ENCODE measurements around the gene SOX15.
"Not testable (repeated sequence)": the region's sequence is repeated elsewhere in the genome, so short reads cannot be mapped to it uniquely, and the experiment has no call there.

Gene SOX15

GRCh38 chr17:7589891-7590691 lies at the start of gene SOX15:
Gene SOX15 (minus strand): TSS chr17:7590094. CDS start chr17:7589676, 418 bp downstream.
- DNase-seq: no peak

DNA sequence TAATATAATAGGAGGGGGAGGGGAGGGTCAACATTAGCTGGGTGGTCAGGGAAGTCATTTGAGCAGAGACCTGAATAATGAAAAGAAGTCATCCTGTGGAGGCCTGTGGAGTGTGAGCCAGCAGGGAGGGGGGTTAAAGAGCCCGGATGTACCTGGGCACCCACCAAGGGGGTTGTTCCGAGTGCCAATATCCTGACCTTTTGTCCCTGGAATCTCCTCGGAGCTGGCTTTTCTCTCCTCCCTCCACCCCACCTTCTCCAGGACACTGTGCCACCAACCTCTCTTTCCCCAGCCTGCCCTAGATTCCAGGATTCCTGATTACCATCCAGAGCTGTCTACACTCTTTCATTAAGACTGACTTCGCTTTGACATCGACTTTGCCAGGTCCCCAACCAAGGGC lies 46.3 kb upstream of the SOX15 start:
- no peak for DNase-seq

GRCh38 chr17:7634384-7634783 lies 44.5 kb upstream of the SOX15 start:
- DNase-seq: peak; percentile 77

- no peak for DNase-seq
Measured at GRCh38 chr17:7633093-7633492, 43.2 kb upstream of the SOX15 start.

GRCh38 chr17:7632492-7632894 lies 42.6 kb upstream of the SOX15 start:
- DNase-seq: no peak

DNA sequence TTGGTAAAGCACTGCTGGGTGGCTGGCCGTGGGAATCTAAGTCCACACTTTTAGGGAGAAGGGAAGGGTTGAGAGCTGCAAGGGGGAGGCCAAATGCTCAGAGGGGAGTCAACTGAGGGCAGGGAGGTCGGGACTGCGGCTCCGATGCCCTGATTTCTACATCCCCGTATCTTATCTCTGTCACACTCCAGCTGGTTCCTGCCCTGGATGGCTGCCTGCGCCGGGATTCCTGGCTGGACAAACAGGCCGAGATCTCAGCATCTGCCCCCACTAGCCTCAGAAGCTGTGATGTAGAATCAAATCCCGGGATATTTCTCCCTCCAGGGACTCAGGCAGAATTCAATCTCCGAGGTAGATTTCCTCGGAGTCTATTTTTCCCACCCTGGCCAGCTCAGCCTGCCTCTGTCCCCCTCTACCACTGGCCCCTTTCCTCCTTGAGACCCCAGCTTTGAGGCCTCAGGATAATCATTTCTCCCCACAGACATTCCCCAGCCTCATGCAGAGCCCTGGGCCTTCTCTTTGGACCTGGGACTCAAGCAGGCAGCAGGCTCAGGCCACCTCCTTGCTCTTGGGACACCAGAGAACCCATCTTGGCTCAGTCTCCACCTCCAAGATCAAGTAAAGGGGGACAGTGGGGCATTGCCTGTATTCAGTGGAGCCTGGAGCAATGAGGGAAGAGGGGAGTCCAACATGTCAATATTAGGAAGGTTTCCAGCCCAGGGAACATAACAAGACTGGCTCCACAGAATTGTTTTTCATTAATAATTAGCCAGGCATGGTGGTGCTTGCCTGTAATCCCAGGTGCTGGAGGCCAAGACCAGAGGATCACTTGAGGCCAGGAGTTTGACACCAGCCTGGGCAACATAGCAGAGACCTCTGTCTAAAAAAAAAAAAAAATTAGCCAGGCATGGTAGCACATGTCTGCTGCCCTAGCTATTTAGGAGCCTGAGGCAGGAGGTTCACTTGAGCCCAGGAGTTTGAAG lies 41.8 kb upstream of the SOX15 start:
- DNase-seq: no peak

DNA sequence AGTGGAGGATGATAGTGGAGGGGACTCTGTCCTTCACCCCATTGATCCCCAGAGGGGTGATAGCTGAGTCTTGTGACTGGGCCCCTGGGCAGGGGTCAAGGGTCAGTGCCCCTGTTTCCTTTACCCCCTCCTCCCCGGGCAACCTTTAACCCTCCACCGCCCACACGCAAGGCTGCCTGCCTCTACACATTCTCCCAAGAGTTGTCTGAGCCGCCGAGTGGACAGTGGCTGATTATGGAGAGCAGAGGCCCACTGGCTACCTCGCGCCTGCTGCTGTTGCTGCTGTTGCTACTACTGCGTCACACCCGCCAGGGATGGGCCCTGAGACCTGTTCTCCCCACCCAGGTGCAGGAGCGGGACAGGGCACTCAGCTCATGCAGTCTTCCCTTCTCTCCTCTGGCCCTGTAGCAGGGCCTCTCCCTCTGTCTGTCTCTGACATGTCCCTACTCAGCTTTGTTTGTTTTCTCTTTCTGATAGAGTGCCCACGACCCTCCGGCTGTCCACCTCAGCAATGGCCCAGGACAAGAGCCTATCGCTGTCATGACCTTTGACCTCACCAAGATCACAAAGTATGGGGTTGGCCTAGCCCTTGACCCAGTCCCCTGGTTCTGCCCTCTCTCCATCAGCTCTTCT lies 40.2 kb upstream of the SOX15 start, which contains the start of gene SHBG:
TSS of gene SHBG (plus strand) at position 197 of the 633 bp plus-strand sequence. CDS start at position 235, 38 bp downstream.
- no peak for DNase-seq

- peak; percentile 95 for DNase-seq
Measured at GRCh38 chr17:7627250-7628121, 37.6 kb upstream of the SOX15 start, which contains the start of gene SAT2. Gene SAT2 (minus strand): TSS chr17:7627821. CDS start chr17:7627635, 186 bp downstream.

GRCh38 chr17:7626956-7627249 lies 37.0 kb upstream of the SOX15 start:
- DNase-seq: peak; percentile 77

- no peak for DNase-seq
Measured at GRCh38 chr17:7626307-7626706, 36.4 kb upstream of the SOX15 start.

DNA sequence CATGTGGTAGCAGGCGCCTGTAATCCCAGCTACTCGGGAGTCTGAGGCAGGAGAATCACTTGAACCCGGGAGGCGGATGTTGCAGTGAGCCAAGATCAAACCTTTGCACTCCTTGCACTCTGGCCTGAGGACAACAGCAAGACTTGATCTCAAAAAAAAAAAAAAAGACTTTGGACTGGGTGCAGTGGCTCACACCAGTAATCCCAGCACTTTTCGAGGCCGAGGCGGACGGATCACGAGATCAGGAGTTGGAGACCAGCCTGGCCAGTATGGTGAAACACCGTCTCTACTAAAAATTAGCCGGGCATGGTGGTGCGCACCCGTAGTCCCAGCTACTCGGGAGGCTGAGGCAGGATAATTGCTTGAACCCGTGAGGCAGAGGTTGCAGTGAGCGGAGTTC lies 35.9 kb upstream of the SOX15 start:
- not testable (repeated sequence) for DNase-seq

DNA sequence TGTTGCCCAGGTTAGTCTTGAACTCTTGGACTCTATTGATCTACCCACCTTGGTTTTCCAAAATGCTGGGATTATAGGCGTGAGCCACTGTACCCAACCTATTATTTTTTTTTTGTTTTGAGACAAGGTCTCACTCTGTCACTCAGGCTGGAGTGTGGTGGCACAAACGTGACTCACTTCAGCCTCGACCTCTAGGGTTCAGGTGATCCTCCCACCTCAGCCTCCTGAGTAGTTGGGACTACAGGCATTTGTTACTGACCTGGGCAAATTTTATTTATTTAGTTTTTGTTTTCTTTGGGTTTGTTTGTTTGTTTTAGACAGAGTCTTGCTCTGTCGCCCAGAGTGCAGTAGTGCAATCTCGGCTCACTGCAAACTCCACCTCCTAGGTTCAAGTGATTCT lies 33.8 kb upstream of the SOX15 start:
- DNase-seq: no peak

DNA sequence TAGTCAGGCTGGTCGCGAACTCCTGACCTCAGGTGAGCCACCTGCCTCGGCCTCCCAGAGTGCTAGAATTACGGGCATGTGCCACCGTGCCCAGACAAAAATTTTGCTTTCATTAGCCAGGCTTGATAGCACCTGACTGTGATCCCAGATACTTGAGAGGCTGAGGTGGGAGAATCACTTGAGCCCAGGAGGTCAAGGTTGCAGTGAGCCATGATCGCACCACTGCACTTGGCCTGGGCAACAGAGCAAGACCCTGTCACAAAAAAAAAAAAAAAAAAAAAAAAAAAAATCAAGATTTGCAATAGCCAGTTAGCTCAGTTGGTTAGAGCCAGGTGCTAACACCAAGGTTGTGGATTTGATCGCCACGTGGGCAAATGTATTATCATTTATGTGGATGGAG lies 30.9 kb upstream of the SOX15 start:
- DNase-seq: no peak

- no peak for DNase-seq
Measured at GRCh38 chr17:7618608-7619007, 28.7 kb upstream of the SOX15 start.

GRCh38 chr17:7615265-7615747 lies 25.4 kb upstream of the SOX15 start:
- DNase-seq: no peak

GRCh38 chr17:7614425-7615264 lies 24.8 kb upstream of the SOX15 start, which contains the start of gene FXR2:
Gene FXR2 (minus strand): TSS chr17:7614897. CDS start chr17:7614532, 365 bp downstream.
- peak; percentile 99 for DNase-seq

DNA sequence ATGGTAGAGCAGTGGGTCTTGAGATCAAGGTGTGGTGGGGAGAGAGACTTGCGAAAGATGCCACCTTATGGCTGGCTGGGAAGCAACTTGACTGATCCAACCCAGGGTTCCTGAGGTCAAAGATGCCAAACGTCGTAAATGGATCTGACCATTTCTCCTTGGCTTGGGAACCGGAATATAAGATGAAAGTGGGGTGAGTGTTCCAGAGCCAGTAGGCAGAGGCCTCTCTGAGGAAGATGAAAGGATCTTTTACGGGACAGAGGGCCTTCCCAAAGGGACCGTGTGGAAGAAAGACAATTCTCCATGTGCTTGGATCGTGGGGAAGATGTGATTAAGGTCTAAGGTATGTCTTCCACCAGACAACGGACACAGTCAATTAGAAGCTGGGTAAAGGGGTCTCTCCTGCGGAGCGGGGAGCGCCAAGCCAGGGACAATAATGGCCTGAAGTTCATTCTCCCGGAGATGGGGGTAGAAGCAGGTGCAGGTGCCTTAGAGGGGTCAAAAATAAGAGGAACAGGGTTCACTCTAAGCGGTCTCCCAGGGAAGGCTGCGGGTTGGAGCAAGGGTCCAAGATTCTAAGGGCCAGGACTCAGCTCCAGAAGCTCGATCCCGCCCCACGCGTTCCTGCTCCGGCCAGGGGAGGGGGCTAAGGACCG lies 24.0 kb upstream of the SOX15 start:
- no peak for DNase-seq

DNA sequence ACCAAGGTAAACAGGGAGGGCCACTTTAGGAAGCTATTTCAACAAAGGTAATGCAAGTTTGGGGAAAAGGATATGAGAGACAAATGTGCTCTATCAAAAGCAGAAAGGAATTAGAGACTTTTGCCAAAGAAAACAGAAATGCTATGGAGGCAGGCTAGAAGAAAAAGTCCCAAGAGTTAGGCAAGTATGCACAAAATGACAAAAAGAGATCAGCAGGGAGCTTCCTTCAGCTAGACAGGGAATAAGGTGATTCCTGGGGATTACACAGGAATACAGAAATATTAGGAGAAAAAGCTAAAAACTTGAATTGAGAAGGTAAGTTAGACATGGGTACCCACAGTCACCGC lies 22.4 kb upstream of the SOX15 start:
- DNase-seq: no peak

- no peak for DNase-seq
Measured at GRCh38 chr17:7611635-7612293, 21.9 kb upstream of the SOX15 start.

DNA sequence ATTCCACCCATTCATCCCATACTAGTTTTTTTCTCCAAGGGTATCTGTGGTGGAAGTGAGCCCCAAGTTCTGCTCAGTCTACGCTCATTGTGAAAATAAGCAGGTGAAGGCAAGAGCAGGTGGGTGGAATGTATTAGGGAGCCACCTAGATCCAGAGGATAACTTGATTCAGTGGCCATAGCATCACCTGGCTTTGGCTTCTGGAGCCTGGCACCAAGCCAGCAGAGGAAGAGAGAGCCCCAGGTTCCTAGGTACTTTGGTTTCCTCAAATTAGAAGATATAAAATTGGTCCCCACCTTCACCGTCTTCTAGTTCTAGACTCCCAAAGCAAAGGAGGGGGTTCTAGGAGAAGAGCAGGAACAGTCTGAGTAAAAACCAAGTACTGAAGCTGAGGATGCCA lies 20.7 kb upstream of the SOX15 start:
- DNase-seq: no peak

All from retina (tissue), 1 donor.